Breast epithelium (tissue), 4 donors: Measurements from ENCODE around the gene LHFPL5. TPM values are rescaled to one million over a fixed set of nuclear protein-coding genes. Genes with fewer than 3 reads are reported as not detected.

Experiments
- DNase-seq, 2 donors: peaks; one replicate each; pipeline ENCODE4 v3.0.0-alpha.2; 2019; ENCODE audit warnings: low spot score in 2 of 2
- H3K27ac ChIP-seq, 2 donors: fragments of 200-600 bp; sonication (generic) in 1 of 2; one replicate each; pipeline ENCODE4 v1.5.1; 2016 to 2019; ENCODE audit warnings: mild to moderate bottlenecking in 1 of 2
- H3K27me3 ChIP-seq, 2 donors: fragments of 200-600 bp; sonication (generic) in 1 of 2; one replicate each; pipeline versions ENCODE4 v1.5.1 to v1.6.0; 2017 to 2019; ENCODE audit warnings: control low read depth in 1 of 2, mild to moderate bottlenecking in 1 of 2
- H3K36me3 ChIP-seq: fragments of 200-600 bp; one replicate; pipeline ENCODE4 v1.5.1; 2019
- H3K4me1 ChIP-seq, 2 donors: fragments of 200-600 bp; sonication (generic); one replicate each; pipeline ENCODE4 v1.5.1; 2016 to 2019; ENCODE audit warnings: control low read depth in 1 of 2
- H3K4me3 ChIP-seq, 3 donors: fragments of 200-600 bp; sonication (generic); 1 replicate in 2 of 3; 2 replicates in 1 of 3; pipeline ENCODE4 v1.5.1; 2016 to 2019; ENCODE audit warnings: mild to moderate bottlenecking in 3 of 3, moderate library complexity in 2 of 3
- H3K9me3 ChIP-seq, 2 donors: fragments of 200-600 bp; sonication (generic) in 1 of 2; one replicate each; pipeline ENCODE4 v1.5.1; 2016 to 2019; ENCODE audit warnings: control low read depth in 1 of 2
- CTCF ChIP-seq, 3 donors: fragments of 450-650 bp; IDR thresholded peaks; one replicate each; pipeline ENCODE4 v1.5.1; 2016 to 2017; ENCODE audit warnings: antibody characterized with exemption in 3 of 3, mild to moderate bottlenecking in 3 of 3, moderate library complexity in 3 of 3
- POLR2A ChIP-seq: fragments of 450-650 bp; IDR thresholded peaks from one replicate; pipeline ENCODE4 v1.6.1; 2016; ENCODE audit warnings: antibody characterized with exemption, mild to moderate bottlenecking, moderate library complexity
- POLR2AphosphoS5 ChIP-seq, 3 donors: sonication (generic); formaldehyde crosslinking; IDR thresholded peaks; one replicate each; pipeline ENCODE4 v1.6.1; 2017; ENCODE audit warnings: antibody characterized with exemption in 3 of 3
- intact Hi-C: fragments of 100-400 bp; cut with DNase I; formaldehyde crosslinking; loops from one replicate; pipeline ENCODE4 v1.15.1; 2023; ENCODE audit warnings: low total_unique reads
- total RNA-seq, 3 donors: library from RNA; depleted of rRNA; stranded (reverse); fragments of >200 nt; gene quantifications; one replicate each; pipeline ENCODE4 v1.1.0, GENCODE V29; 2016

LHFPL5 gene
- total RNA-seq, 3 donors from 2014 or later = not detected

GRCh38 chr6:35811699-35811995 is 6.5 kb downstream of the LHFPL5 start:
- Histone ChIP-seq H3K27me3 (no peaks in the 10 kb centered on the region), H3K36me3 (no peaks in the 10 kb centered on the region), H3K9me3 (peaks cover 3% of the 10 kb centered on the region in 2 donors), H3K4me1 (no peaks in the 10 kb centered on the region), H3K4me3 (no peak overlapping the region), H3K27ac (peak overlapping the region in 1 of 2 donors; percentile 32)
- no peak for TF ChIP-seq CTCF (IDR thresholded peaks at IDR 0.05)
- no peak for TF ChIP-seq POLR2A
- no peak for TF ChIP-seq POLR2AphosphoS5 (IDR thresholded peaks at IDR 0.05)
- intact Hi-C loops = loop anchor here (2.0 kb wide), 1 partner anchor 57 kb away; no protein-coding TSS in a partner anchor
- no peak for DNase-seq

- H3K4me3 ChIP-seq = no peak overlapping the region
- H3K9me3 ChIP-seq = peaks cover 3 to 9% of the 10 kb centered on the region in 2 donors
- H3K36me3 ChIP-seq = no peaks in the 10 kb centered on the region
- H3K27me3 ChIP-seq = no peaks in the 10 kb centered on the region
- intact Hi-C loops = loop anchor here (5.0 kb wide), 1 partner anchor 520 kb away; the partner anchor contains the start of gene DEF6
- H3K27ac ChIP-seq = no peak overlapping the region
- no peaks in the 10 kb centered on the region for H3K4me1 ChIP-seq
- no peak for DNase-seq
- TF ChIP-seq POLR2AphosphoS5 (IDR thresholded peaks at IDR 0.05) (no peak), CTCF (IDR thresholded peaks at IDR 0.05) (no peak), POLR2A (no peak)
Observed at GRCh38 chr6:35817515-35817914, 12.4 kb downstream of the LHFPL5 start.

GRCh38 chr6:35823601-35824000 is 18.4 kb downstream of the LHFPL5 start:
- Histone ChIP-seq H3K4me1 (no peaks in the 10 kb centered on the region), H3K27ac (no peak overlapping the region), H3K36me3 (no peaks in the 10 kb centered on the region), H3K4me3 (no peak overlapping the region), H3K27me3 (no peaks in the 10 kb centered on the region), H3K9me3 (no peaks in the 10 kb centered on the region)
- intact Hi-C loops = no loop called here
- DNase-seq = no peak
- TF ChIP-seq POLR2AphosphoS5 (IDR thresholded peaks at IDR 0.05) (no peak), POLR2A (no peak), CTCF (IDR thresholded peaks at IDR 0.05) (no peak)

GRCh38 chr6:35824552-35825192 is 19.5 kb downstream of the LHFPL5 start:
- H3K4me3 ChIP-seq = no peak overlapping the region
- H3K27me3 ChIP-seq = no peaks in the 10 kb centered on the region
- H3K27ac ChIP-seq = no peak overlapping the region
- no peak for TF ChIP-seq POLR2AphosphoS5 (IDR thresholded peaks at IDR 0.05)
- TF ChIP-seq CTCF (IDR thresholded peaks at IDR 0.05) = no peak
- TF ChIP-seq POLR2A = no peak
- no peak for DNase-seq
- intact Hi-C loops = no loop called here
- no peaks in the 10 kb centered on the region for H3K36me3 ChIP-seq
- no peaks in the 10 kb centered on the region for H3K4me1 ChIP-seq
- H3K9me3 ChIP-seq = no peaks in the 10 kb centered on the region

- Histone ChIP-seq H3K27me3 (no peaks in the 10 kb centered on the region), H3K9me3 (no peaks in the 10 kb centered on the region), H3K36me3 (no peaks in the 10 kb centered on the region), H3K4me1 (no peaks in the 10 kb centered on the region), H3K4me3 (no peak overlapping the region), H3K27ac (no peak overlapping the region)
- TF ChIP-seq CTCF (IDR thresholded peaks at IDR 0.05) (no peak), POLR2A (no peak), POLR2AphosphoS5 (IDR thresholded peaks at IDR 0.05) (no peak)
- DNase-seq = no peak
- intact Hi-C loops = no loop called here
Observed at GRCh38 chr6:35829306-35829705, 24.2 kb downstream of the LHFPL5 start.
